Stomach (tissue), 4 donors: Measurements from ENCODE around the gene AGBL4.

ENCODE experiments used
- CTCF ChIP-seq, 7 experiments: fragments of 450-650 bp in 4 of 7; fragments of 200-600 bp in 3 of 7; sonication (generic) in 3 of 7; IDR thresholded peaks; one replicate each; pipeline ENCODE4 v1.5.1; 2016 to 2019; ENCODE audit warnings: antibody characterized with exemption in 7 of 7, control low read depth in 2 of 7, mild to moderate bottlenecking in 1 of 7
- EP300 ChIP-seq: sonication (generic); formaldehyde crosslinking; IDR thresholded peaks from one replicate; pipeline ENCODE4 v1.6.1; 2017; ENCODE audit warnings: antibody characterized with exemption
- POLR2A ChIP-seq, 4 donors: fragments of 450-650 bp; IDR thresholded peaks; one replicate each; pipeline ENCODE4 v1.6.1; 2016; ENCODE audit warnings: antibody characterized with exemption in 4 of 4, control low read depth in 2 of 4, mild to moderate bottlenecking in 1 of 4, moderate library complexity in 1 of 4
- POLR2AphosphoS5 ChIP-seq, 3 donors: sonication (generic); formaldehyde crosslinking; IDR thresholded peaks; one replicate each; pipeline ENCODE4 v1.6.1; 2016; ENCODE audit warnings: antibody characterized with exemption in 3 of 3

GRCh38 chr1:49166031-49166430 lies 857.7 kb downstream of the AGBL4 start:
- no peak for TF ChIP-seq CTCF (IDR thresholded peaks at IDR 0.05)
- TF ChIP-seq POLR2A (IDR thresholded peaks at IDR 0.05): no peak
- no peak for TF ChIP-seq EP300
- TF ChIP-seq POLR2AphosphoS5 (IDR thresholded peaks at IDR 0.05): no peak
